Panc1 (cell line): ENCODE results near the gene EFR3B. TPM values are rescaled to one million over a fixed set of nuclear protein-coding genes. Genes with fewer than 3 reads are reported as not detected.
A peak's percentile ranks its signal among the peaks of the same experiment; 100 is the strongest.

Source experiments
- ATAC-seq: fragments of 200-7000 bp; cut with Tn5 transposase; 2 replicates; pipeline ENCODE4 v1.9.1; 2020; ENCODE audit warnings: mild to moderate bottlenecking, moderate library complexity
- BruUV-seq: library from RNA; stranded (reverse); fragments of 400-500 nt; replicated peaks from 2 replicates; lab custom pipeline; 2021; lab: Mats Ljungman, UMichigan
- CTCF ChIA-PET: fragments of 300-600 bp; sonication (Branson Sonifier 250); formaldehyde crosslinking; loops from one replicate; lab custom pipeline; 2022; ENCODE audit warnings: antibody characterized with exemption; lab: Charles Lee
- POLR2A ChIA-PET: fragments of 300-600 bp; sonication (Branson Sonifier 250); formaldehyde crosslinking; loops from one replicate; lab custom pipeline; 2022; ENCODE audit warnings: antibody characterized with exemption; lab: Charles Lee
- DNase-seq: peaks from one replicate; pipeline ENCODE4 v3.0.0-alpha.2; 2010; ENCODE audit warnings: low read depth, low spot score
- H3K27ac ChIP-seq: 2 replicates; pipeline ENCODE4 v1.5.1; 2011; ENCODE audit warnings: mild to moderate bottlenecking, low read length, inconsistent platforms
- H3K27me3 ChIP-seq: fragments of 200-500 bp; sonication (Bioruptor generic); 2 replicates; pipeline ENCODE4 v1.6.0; 2014; ENCODE audit warnings: low read length, inconsistent platforms; ENCODE audit not compliant: control insufficient read depth, insufficient read depth
- H3K36me3 ChIP-seq: fragments of 200-500 bp; sonication (Bioruptor generic); 2 replicates; pipeline ENCODE4 v1.5.1; 2014; ENCODE audit warnings: inconsistent platforms, mild to moderate bottlenecking, low read length, moderate library complexity; ENCODE audit not compliant: control insufficient read depth, insufficient read depth
- H3K4me1 ChIP-seq: 2 replicates; pipeline ENCODE4 v1.5.1; 2011; ENCODE audit warnings: inconsistent platforms, mild to moderate bottlenecking, low read length, moderate library complexity; ENCODE audit not compliant: control insufficient read depth, insufficient read depth
- H3K4me3 ChIP-seq, 2 experiments: 2 replicates each; pipeline ENCODE4 v1.5.1; 2011 to 2012; ENCODE audit warnings: low read depth in 2 of 2, low read length in 2 of 2, mild to moderate bottlenecking in 2 of 2, inconsistent platforms in 1 of 2, moderate library complexity in 1 of 2
- H3K9me3 ChIP-seq: fragments of 200-500 bp; sonication (Bioruptor generic); 2 replicates; pipeline ENCODE4 v1.5.1; 2014; ENCODE audit warnings: low read depth, mild to moderate bottlenecking, inconsistent platforms, low read length, moderate library complexity; ENCODE audit not compliant: control insufficient read depth, insufficient read depth
- POLR2AphosphoS5 ChIP-seq: IDR thresholded peaks from 2 replicates; pipeline ENCODE4 v1.6.1; 2012; ENCODE audit warnings: mild to moderate bottlenecking, low read depth, low read length, moderate library complexity
- SIN3A ChIP-seq: IDR thresholded peaks from 2 replicates; pipeline ENCODE4 v1.6.1; 2012; ENCODE audit warnings: low read depth, mild to moderate bottlenecking, low read length, moderate library complexity, borderline replicate concordance; ENCODE audit not compliant: insufficient read depth
- TCF7L2 ChIP-seq: IDR thresholded peaks from 2 replicates; pipeline ENCODE4 v1.6.1; 2011; ENCODE audit warnings: mild to moderate bottlenecking, low read depth, low read length, inconsistent platforms
- in situ Hi-C: cut with HindIII; loops from 2 replicates; pipeline ENCODE4 v1.10.0; 2016; ENCODE audit warnings: low sequenced_read_pairs, low pct_unique_long_range_greater_than_20kb
- intact Hi-C: fragments of 100-400 bp; cut with micrococcal nuclease; formaldehyde crosslinking; loops from one replicate; pipeline ENCODE4 v1.10.0; 2022; ENCODE audit not compliant: unreplicated experiment
- total RNA-seq: library from RNA; stranded (reverse); gene quantifications from one replicate; pipeline ENCODE4 v1.2.1, GENCODE V29; 2021; ENCODE audit not compliant: unreplicated experiment
- TF ChIP-seq, protein P1 (sequence below): fragments of 450-650 bp; IDR thresholded peaks from 2 replicates; pipeline ENCODE4 v1.5.1; 2017; ENCODE audit warnings: mild to moderate bottlenecking
- TF ChIP-seq, protein P2 (sequence below), 2 experiments: IDR thresholded peaks; 2 replicates each; pipeline ENCODE4 v1.6.1; 2011 to 2012; ENCODE audit warnings: low read depth in 2 of 2, control low read depth in 1 of 2, low read length in 1 of 2, mild to moderate bottlenecking in 1 of 2, moderate library complexity in 1 of 2; ENCODE audit not compliant: insufficient read depth in 1 of 2

The EFR3B gene
- total RNA-seq, 1 experiment from 2014 or later, result 8.9 TPM

DNA sequence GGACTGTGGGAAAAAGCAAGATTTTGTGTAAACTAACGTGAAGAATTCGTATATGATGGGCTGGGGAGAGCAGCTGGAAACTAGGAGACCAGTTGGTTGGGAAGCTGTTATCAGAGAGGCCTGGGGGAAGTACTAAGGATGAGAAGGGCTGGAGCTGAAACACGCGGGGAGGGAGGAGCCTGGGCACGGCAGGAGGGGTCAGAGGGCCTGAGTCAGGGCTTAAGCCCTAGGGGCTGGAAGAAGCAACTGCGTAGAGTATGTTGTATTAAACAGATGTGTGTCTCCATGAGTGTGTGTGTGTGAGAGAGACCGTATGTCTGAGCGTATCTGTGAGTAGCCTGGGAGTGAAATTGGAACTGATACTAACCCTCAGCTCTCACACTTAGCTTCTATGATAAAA is 118.1 kb downstream of the EFR3B start:
- H3K4me3 ChIP-seq, result no peak overlapping the region
- BruUV-seq, result no TSS peak
- no peaks in the 10 kb centered on the region for H3K9me3 ChIP-seq
- H3K4me1 ChIP-seq, result no peaks in the 10 kb centered on the region
- H3K27ac ChIP-seq, result no peak overlapping the region
- H3K36me3 ChIP-seq, result no peaks in the 10 kb centered on the region
- peak; percentile 43; the same call in 1 of the 2 replicates for ATAC-seq
- in situ Hi-C loops (no loop called here), intact Hi-C loops (no loop called here)
- TF ChIP-seq SIN3A (no peak), POLR2AphosphoS5 (no peak), TCF7L2 (no peak)
- TF ChIP-seq, protein P1, sequence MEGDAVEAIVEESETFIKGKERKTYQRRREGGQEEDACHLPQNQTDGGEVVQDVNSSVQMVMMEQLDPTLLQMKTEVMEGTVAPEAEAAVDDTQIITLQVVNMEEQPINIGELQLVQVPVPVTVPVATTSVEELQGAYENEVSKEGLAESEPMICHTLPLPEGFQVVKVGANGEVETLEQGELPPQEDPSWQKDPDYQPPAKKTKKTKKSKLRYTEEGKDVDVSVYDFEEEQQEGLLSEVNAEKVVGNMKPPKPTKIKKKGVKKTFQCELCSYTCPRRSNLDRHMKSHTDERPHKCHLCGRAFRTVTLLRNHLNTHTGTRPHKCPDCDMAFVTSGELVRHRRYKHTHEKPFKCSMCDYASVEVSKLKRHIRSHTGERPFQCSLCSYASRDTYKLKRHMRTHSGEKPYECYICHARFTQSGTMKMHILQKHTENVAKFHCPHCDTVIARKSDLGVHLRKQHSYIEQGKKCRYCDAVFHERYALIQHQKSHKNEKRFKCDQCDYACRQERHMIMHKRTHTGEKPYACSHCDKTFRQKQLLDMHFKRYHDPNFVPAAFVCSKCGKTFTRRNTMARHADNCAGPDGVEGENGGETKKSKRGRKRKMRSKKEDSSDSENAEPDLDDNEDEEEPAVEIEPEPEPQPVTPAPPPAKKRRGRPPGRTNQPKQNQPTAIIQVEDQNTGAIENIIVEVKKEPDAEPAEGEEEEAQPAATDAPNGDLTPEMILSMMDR, result no peak
- TF ChIP-seq, protein P2, sequence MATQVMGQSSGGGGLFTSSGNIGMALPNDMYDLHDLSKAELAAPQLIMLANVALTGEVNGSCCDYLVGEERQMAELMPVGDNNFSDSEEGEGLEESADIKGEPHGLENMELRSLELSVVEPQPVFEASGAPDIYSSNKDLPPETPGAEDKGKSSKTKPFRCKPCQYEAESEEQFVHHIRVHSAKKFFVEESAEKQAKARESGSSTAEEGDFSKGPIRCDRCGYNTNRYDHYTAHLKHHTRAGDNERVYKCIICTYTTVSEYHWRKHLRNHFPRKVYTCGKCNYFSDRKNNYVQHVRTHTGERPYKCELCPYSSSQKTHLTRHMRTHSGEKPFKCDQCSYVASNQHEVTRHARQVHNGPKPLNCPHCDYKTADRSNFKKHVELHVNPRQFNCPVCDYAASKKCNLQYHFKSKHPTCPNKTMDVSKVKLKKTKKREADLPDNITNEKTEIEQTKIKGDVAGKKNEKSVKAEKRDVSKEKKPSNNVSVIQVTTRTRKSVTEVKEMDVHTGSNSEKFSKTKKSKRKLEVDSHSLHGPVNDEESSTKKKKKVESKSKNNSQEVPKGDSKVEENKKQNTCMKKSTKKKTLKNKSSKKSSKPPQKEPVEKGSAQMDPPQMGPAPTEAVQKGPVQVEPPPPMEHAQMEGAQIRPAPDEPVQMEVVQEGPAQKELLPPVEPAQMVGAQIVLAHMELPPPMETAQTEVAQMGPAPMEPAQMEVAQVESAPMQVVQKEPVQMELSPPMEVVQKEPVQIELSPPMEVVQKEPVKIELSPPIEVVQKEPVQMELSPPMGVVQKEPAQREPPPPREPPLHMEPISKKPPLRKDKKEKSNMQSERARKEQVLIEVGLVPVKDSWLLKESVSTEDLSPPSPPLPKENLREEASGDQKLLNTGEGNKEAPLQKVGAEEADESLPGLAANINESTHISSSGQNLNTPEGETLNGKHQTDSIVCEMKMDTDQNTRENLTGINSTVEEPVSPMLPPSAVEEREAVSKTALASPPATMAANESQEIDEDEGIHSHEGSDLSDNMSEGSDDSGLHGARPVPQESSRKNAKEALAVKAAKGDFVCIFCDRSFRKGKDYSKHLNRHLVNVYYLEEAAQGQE (IDR thresholded peaks at IDR 0.05; ENCODE audit: insufficient read depth in 1 of 2, low read depth in 2 of 2, low read length in 1 of 2), result no peak
- no peak for DNase-seq
- CTCF ChIA-PET, result no interaction called here
- no peaks in the 10 kb centered on the region for H3K27me3 ChIP-seq
- POLR2A ChIA-PET, result no interaction called here

DNA sequence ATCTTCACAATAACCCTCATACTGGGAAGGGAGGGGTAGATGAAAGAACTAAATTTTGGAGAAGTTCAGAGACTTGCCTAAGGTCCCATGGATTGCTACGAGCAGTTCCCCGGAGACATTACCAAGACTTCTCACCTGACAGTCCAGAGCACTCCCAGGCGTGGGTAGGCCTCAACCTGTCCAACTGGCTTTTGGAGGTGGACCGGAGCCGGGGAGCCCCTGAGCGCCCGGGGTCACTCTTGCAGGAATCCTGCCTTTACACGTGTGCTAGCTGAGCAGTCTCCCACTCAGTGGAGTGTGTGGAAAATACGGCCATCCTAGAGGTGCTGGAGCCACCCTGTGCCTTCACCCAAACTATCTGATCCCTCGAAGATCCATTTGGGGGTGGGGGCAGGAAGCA is 118.5 kb downstream of the EFR3B start:
- intact Hi-C loops, result no loop called here
- in situ Hi-C loops, result no loop called here
- Histone ChIP-seq H3K27me3 (no peaks in the 10 kb centered on the region), H3K4me1 (no peaks in the 10 kb centered on the region), H3K27ac (no peak overlapping the region), H3K36me3 (no peaks in the 10 kb centered on the region), H3K9me3 (no peaks in the 10 kb centered on the region), H3K4me3 (no peak overlapping the region)
- TF ChIP-seq TCF7L2, result no peak
- no peak for TF ChIP-seq SIN3A
- TF ChIP-seq, protein P2 (IDR thresholded peaks at IDR 0.05; ENCODE audit: insufficient read depth in 1 of 2, low read depth in 2 of 2, low read length in 1 of 2), result no peak
- TF ChIP-seq POLR2AphosphoS5, result no peak
- TF ChIP-seq, protein P1, result no peak
- DNase-seq, result no peak
- ChIA-PET POLR2A (no interaction called here), CTCF (no interaction called here)
- BruUV-seq, result no TSS peak
- ATAC-seq, result no peak
